Measurements from ENCODE around the gene NECAB2. TPM values are rescaled to one million over a fixed set of nuclear protein-coding genes. Genes with fewer than 3 reads are reported as not detected.

NECAB2 gene
- total RNA-seq, 1 donor from 2014 or later = not detected

DNA sequence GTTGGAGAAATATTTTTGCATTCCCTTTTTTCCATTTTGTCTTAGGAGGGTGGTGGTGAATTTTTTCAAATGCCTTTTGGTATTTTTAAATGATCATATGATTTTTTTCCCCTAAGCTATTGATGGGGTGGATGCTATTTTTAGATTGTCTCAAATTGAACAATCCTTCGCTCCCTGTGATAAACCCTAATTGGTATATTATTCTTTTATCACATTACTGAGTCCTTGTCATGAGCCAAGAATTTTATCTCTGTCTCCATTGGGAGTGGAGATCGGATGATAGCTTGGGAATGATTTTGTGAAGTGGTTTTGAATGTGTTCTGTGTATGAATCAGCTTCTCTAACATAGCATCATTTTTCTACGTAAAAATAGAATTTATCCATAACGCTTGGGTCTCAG, 15.4 kb downstream of the NECAB2 start:
- ChIA-PET CTCF (no interaction called here), POLR2A (no interaction called here)
- TF ChIP-seq, protein P1, sequence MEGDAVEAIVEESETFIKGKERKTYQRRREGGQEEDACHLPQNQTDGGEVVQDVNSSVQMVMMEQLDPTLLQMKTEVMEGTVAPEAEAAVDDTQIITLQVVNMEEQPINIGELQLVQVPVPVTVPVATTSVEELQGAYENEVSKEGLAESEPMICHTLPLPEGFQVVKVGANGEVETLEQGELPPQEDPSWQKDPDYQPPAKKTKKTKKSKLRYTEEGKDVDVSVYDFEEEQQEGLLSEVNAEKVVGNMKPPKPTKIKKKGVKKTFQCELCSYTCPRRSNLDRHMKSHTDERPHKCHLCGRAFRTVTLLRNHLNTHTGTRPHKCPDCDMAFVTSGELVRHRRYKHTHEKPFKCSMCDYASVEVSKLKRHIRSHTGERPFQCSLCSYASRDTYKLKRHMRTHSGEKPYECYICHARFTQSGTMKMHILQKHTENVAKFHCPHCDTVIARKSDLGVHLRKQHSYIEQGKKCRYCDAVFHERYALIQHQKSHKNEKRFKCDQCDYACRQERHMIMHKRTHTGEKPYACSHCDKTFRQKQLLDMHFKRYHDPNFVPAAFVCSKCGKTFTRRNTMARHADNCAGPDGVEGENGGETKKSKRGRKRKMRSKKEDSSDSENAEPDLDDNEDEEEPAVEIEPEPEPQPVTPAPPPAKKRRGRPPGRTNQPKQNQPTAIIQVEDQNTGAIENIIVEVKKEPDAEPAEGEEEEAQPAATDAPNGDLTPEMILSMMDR (IDR thresholded peaks at IDR 0.05) = no peak
- no peak overlapping the region for H3K4me3 Mint-ChIP-seq
- H3K9me3 Mint-ChIP-seq = peaks cover 6% of the 10 kb centered on the region
- no peaks in the 10 kb centered on the region for H3K4me1 Mint-ChIP-seq
- DNase-seq = no peak
- intact Hi-C loops (cut with micrococcal nuclease) = no loop called here
- ATAC-seq (ENCODE audit: low read depth) = no peak
- no peaks in the 10 kb centered on the region for H3K36me3 Mint-ChIP-seq (ENCODE audit: low read depth)
- H3K27ac Mint-ChIP-seq = no peak overlapping the region
- H3K27me3 Mint-ChIP-seq = peaks cover 2% of the 10 kb centered on the region

DNA sequence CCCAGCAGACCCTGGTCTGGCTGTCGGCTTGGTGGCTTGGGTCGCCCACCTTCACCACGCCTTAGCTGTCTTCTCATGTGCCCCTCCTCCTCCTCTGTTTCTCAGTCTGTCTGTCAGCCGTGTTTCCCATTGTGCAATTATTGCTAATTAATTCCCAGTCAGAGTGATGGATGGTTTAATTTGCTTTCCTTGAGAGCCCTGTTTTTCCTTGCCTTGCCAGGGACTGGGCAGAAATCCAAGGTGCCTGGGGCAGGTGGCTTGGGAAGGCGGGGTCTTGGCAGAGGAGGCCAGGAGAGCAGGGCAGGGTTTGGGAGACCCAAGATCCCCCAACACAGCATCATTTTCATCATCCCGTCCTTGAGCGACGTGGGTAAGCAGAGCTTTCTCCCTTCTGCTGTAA, 21.3 kb downstream of the NECAB2 start:
- Mint-ChIP-seq H3K27ac (no peak overlapping the region), H3K4me1 (no peaks in the 10 kb centered on the region), H3K27me3 (peaks cover 29% of the 10 kb centered on the region), H3K4me3 (no peak overlapping the region), H3K9me3 (peaks cover 2% of the 10 kb centered on the region), H3K36me3 (ENCODE audit: low read depth) (no peaks in the 10 kb centered on the region)
- ATAC-seq (ENCODE audit: low read depth) = no peak
- ChIA-PET POLR2A (no interaction called here), CTCF (interaction anchor here (1.1 kb wide), 1 partner anchor 33 kb away, joined by 3 read pairs; no protein-coding TSS in a partner anchor)
- DNase-seq = no peak
- TF ChIP-seq, protein P1 (IDR thresholded peaks at IDR 0.05) = no peak
- intact Hi-C loops (cut with micrococcal nuclease) = no loop called here

DNA sequence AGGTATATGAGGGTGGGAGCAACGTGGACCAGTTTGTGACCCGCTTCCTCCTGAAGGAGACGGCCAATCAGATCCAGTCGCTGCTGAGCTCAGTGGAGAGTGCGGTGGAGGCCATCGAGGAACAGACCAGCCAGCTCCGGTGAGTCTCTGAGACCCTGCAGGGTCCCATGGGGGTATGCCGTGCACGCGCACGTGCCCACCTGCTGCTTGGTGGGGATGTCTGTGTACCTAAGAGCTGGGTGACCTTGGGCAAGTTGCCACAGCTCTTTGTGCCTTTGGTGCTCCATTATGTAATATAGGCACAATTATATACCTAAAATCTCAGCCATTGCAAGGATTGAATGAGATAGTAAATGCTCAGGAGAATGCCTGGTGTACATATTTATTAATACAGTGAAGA, 22.4 kb downstream of the NECAB2 start:
- Mint-ChIP-seq H3K36me3 (ENCODE audit: low read depth) (no peaks in the 10 kb centered on the region), H3K4me1 (peaks cover 1% of the 10 kb centered on the region), H3K27ac (no peak overlapping the region), H3K27me3 (peaks cover 29% of the 10 kb centered on the region), H3K4me3 (no peak overlapping the region), H3K9me3 (peaks cover 2% of the 10 kb centered on the region)
- no peak for ATAC-seq (ENCODE audit: low read depth)
- ChIA-PET POLR2A (no interaction called here), CTCF (no interaction called here)
- TF ChIP-seq, protein P1 (IDR thresholded peaks at IDR 0.05) = no peak
- DNase-seq = no peak
- intact Hi-C loops (cut with micrococcal nuclease) = no loop called here

DNA sequence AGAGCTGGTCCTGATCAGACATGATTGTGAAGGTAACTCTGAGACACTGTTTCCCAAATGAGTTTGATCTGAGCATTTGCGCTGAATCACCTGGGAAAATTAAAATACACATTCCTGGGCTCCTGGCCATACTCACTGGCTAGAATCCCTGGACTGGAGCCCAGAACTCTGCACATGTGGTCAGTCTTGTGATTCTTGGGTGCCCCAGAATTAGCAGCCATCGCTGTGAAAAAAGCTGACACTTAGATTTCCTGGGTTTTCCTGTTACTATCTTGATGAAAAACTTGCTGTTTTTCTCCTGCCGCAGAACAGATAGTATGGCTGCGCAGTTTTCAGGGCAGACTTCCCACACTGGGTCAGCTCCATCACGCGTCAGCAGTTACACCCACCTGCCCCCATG, 24.6 kb downstream of the NECAB2 start:
- ATAC-seq (ENCODE audit: low read depth) = no peak

DNA sequence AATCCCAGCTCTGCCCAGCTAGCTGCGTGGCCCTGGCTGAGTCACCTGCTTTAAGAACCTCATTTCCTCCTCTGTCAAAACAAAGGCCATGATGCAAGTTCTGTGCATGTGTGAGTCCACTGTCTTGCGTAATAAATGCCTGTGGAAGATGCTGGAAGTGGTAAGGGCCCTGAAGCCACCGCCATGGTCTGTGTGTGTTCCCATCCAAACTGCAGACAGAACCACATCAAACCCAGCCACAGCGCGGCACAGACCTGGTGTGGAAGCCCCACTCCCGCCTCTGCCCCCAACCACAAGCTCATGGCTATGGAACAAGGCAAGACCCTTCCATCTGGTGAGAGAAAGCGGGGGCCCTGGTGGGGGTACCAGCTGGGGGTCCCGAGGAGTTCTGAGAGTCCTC, 26.0 kb downstream of the NECAB2 start:
- TF ChIP-seq, protein P1 (IDR thresholded peaks at IDR 0.05) = no peak
- CTCF ChIA-PET = no interaction called here
- Mint-ChIP-seq H3K27me3 (peaks cover 37% of the 10 kb centered on the region), H3K4me3 (no peak overlapping the region), H3K27ac (no peak overlapping the region), H3K36me3 (ENCODE audit: low read depth) (no peaks in the 10 kb centered on the region), H3K4me1 (peaks cover 2% of the 10 kb centered on the region), H3K9me3 (peaks cover 2% of the 10 kb centered on the region)
- intact Hi-C loops (cut with micrococcal nuclease) = no loop called here
- ATAC-seq (ENCODE audit: low read depth) (no peak), DNase-seq (no peak)
- POLR2A ChIA-PET = no interaction called here

More for the DNA sequence above, 24.6 kb downstream of the NECAB2 start:
- DNase-seq = no peak
- TF ChIP-seq, protein P1 (IDR thresholded peaks at IDR 0.05) = no peak
- ChIA-PET CTCF (no interaction called here), POLR2A (no interaction called here)
- Mint-ChIP-seq H3K9me3 (peaks cover 2% of the 10 kb centered on the region), H3K4me3 (no peak overlapping the region), H3K36me3 (ENCODE audit: low read depth) (no peaks in the 10 kb centered on the region), H3K4me1 (peaks cover 2% of the 10 kb centered on the region), H3K27ac (no peak overlapping the region), H3K27me3 (peaks cover 34% of the 10 kb centered on the region)
- intact Hi-C loops (cut with micrococcal nuclease) = no loop called here

Measured in activated B cell treated with CpG ODN at 0.5 μM for 24 hours (primary cell).